Tibial artery (tissue), 4 donors: ENCODE data around the gene EEIG1.

Source experiments
- DNase-seq, 2 donors: peaks; one replicate each; pipeline ENCODE4 v3.0.0-alpha.2; 2019
- H3K27ac ChIP-seq, 2 donors: fragments of 200-600 bp; sonication (generic) in 1 of 2; 1 replicate in 1 of 2; 2 replicates in 1 of 2; pipeline ENCODE4 v1.5.1; 2018 to 2019; ENCODE audit warnings: mild to moderate bottlenecking in 1 of 2
- H3K27me3 ChIP-seq, 2 donors: fragments of 200-600 bp; sonication (generic) in 1 of 2; one replicate each; pipeline versions ENCODE4 v1.5.1 to v1.6.0; 2016 to 2019
- H3K36me3 ChIP-seq, 3 donors: fragments of 200-600 bp; sonication (generic) in 2 of 3; one replicate each; pipeline ENCODE4 v1.5.1; 2016 to 2019; ENCODE audit warnings: mild to moderate bottlenecking in 2 of 3
- H3K4me1 ChIP-seq, 4 donors: fragments of 200-600 bp; sonication (generic) in 2 of 4; 1 replicate in 3 of 4; 2 replicates in 1 of 4; pipeline ENCODE4 v1.5.1; 2016 to 2019
- H3K4me3 ChIP-seq, 2 donors: fragments of 200-600 bp; sonication (generic) in 1 of 2; 1 replicate in 1 of 2; 2 replicates in 1 of 2; pipeline ENCODE4 v1.5.1; 2018 to 2019; ENCODE audit warnings: mild to moderate bottlenecking in 2 of 2
- H3K9me3 ChIP-seq, 3 donors: fragments of 200-600 bp; sonication (generic) in 1 of 3; one replicate each; pipeline ENCODE4 v1.5.1; 2016 to 2019
- CTCF ChIP-seq, 2 experiments: fragments of 200-600 bp in 1 of 2; fragments of 450-650 bp in 1 of 2; IDR thresholded peaks; one replicate each; pipeline ENCODE4 v1.5.1; 2017 to 2019; ENCODE audit warnings: antibody characterized with exemption in 2 of 2, mild to moderate bottlenecking in 1 of 2, moderate library complexity in 1 of 2
- intact Hi-C: fragments of 100-400 bp; cut with DNase I; formaldehyde crosslinking; loops from one replicate; pipeline ENCODE4 v1.15.0; 2023; ENCODE audit warnings: low total_unique reads

The EEIG1 gene

DNA sequence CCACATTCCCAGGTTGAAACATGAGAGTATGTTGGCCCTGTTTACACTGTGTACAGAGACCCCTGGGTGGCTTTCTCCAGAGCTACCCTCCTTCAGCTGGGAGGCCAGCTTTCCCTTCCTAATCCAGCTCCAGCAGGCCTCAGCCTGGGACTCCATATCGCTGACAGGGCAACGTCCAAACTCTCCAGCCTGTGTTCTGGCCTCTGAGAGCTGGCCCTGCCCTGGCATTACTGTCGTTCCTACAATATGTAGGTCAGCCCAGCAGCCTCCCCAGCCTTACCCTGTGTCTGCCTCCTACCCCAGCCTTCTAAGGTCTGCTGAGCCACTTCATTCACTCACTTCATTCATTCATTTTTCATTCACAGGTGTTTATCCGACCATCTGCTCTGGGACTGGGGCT is 8.3 kb upstream of the EEIG1 start:
- Histone ChIP-seq H3K27ac (no peak overlapping the region), H3K36me3 (no peaks in the 10 kb centered on the region), H3K4me1 (no peaks in the 10 kb centered on the region), H3K27me3 (no peaks in the 10 kb centered on the region), H3K9me3 (no peaks in the 10 kb centered on the region), H3K4me3 (no peak overlapping the region)
- no peak for TF ChIP-seq CTCF (IDR thresholded peaks at IDR 0.05)
- intact Hi-C loops = loop anchor here (5.0 kb wide), 1 partner anchor 33 kb away; no protein-coding TSS in a partner anchor
- no peak for DNase-seq

DNA sequence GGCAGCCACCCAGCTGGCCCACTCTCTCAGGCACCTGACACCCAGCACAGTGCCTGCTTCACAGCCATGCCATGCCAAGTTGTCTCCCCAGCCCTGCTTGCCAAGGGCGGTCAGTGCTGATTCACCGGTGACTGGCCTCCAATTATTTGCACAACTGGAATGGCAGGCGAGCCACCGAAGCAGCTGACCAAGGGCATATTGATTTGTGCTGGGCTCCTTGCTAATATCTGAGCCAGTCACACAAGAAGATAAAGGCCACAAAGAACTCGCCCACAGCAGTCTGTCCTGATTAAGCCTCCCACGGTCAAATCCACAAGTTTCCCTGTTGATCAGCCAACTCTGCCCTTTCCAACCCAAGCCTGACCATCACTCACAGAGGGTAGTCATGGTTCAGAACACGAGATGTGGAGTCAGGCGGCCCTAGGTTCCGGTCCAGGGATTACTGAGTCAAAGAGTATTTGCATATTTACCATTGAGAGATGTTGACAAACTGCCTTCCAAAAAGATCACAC is 6.4 kb upstream of the EEIG1 start:
- peaks cover 0 to under 1% (median 0%) of the 10 kb centered on the region in 4 donors for H3K4me1 ChIP-seq
- H3K36me3 ChIP-seq = no peaks in the 10 kb centered on the region
- H3K4me3 ChIP-seq = no peak overlapping the region
- no peak overlapping the region for H3K27ac ChIP-seq
- no peaks in the 10 kb centered on the region for H3K9me3 ChIP-seq
- intact Hi-C loops = loop anchor here (5.0 kb wide), 1 partner anchor 35 kb away; no protein-coding TSS in a partner anchor
- H3K27me3 ChIP-seq = no peaks in the 10 kb centered on the region
- no peak for TF ChIP-seq CTCF (IDR thresholded peaks at IDR 0.05)
- peak in 1 of 2 donors; percentile 70 for DNase-seq

GRCh38 chr9:127985011-127985410 is 4.2 kb upstream of the EEIG1 start:
- Histone ChIP-seq H3K4me1 (peaks cover 0 to 10% (median 5%) of the 10 kb centered on the region in 4 donors), H3K36me3 (no peaks in the 10 kb centered on the region), H3K4me3 (no peak overlapping the region), H3K27me3 (no peaks in the 10 kb centered on the region), H3K9me3 (no peaks in the 10 kb centered on the region), H3K27ac (no peak overlapping the region)
- intact Hi-C loops = loop anchor here (5.0 kb wide), 1 partner anchor 37 kb away; no protein-coding TSS in a partner anchor
- no peak for TF ChIP-seq CTCF (IDR thresholded peaks at IDR 0.05)
- DNase-seq = no peak

DNA sequence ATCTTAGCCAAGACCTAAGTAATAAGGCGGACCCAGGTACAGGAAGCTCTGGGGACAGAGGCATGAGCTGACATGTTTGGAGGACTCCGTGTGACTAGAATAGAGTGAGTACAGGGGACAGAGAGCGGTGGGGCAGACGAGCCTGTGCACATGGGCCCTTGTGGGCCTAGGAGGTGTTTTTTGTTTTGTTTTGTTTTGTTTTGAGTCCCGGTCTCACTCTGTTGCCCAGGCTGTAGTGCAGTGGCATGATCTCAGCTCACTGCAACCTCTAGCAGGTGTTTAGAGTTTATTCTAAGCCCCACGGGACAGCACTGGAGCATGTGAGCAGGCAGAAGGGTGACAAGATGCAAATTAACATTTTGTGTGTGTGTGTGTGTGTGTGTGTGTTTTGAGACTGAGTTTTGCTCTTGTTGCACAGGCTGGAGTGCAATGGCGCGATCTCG is 3.1 kb upstream of the EEIG1 start:
- H3K4me1 ChIP-seq = peaks cover 5 to 20% (median 9%) of the 10 kb centered on the region in 4 donors
- no peak for TF ChIP-seq CTCF (IDR thresholded peaks at IDR 0.05)
- intact Hi-C loops = no loop called here
- no peaks in the 10 kb centered on the region for H3K36me3 ChIP-seq
- no peak overlapping the region for H3K27ac ChIP-seq
- no peaks in the 10 kb centered on the region for H3K27me3 ChIP-seq
- H3K9me3 ChIP-seq = no peaks in the 10 kb centered on the region
- no peak for DNase-seq
- H3K4me3 ChIP-seq = no peak overlapping the region

DNA sequence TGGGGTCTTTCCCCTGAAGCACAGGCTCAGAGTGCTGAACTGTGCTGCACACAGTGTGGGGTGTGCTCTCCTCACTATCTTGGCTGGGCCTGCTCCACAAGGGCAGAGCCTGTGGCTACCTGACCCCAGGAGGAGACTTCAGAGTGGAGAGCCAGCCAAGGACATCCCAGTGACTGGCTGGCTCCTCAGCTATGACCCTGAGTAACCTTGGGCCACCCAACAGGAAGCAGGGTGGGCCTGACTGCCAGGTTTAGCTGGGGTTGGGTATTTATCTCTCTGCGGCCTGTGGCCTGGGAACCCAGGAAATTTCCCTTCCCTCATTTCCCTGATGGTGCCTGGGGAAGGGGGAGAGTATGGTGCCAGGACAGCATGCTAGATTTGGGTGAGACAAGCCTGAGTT is 2.1 kb upstream of the EEIG1 start:
- intact Hi-C loops = no loop called here
- no peak for TF ChIP-seq CTCF (IDR thresholded peaks at IDR 0.05)
- H3K27me3 ChIP-seq = no peaks in the 10 kb centered on the region
- no peak overlapping the region for H3K27ac ChIP-seq
- no peak for DNase-seq
- H3K36me3 ChIP-seq = no peaks in the 10 kb centered on the region
- H3K9me3 ChIP-seq = no peaks in the 10 kb centered on the region
- H3K4me3 ChIP-seq = no peak overlapping the region
- peaks cover 5 to 30% (median 19%) of the 10 kb centered on the region in 4 donors for H3K4me1 ChIP-seq
